Cardiac fibroblast (primary cell): ENCODE measurements around the gene GLT8D2.

Source experiments
- DNase-seq, 2 donors: peaks; one replicate each; pipeline versions ENCODE4 v3.0.0 to v3.0.0-alpha.2; 2010; ENCODE audit warnings: low read depth in 2 of 2
- H3K4me3 ChIP-seq, 2 donors: replicated peaks in 1 of 2; 1 replicate in 1 of 2; 2 replicates in 1 of 2; pipeline ENCODE4 v1.5.1; 2011; ENCODE audit warnings: low read depth in 2 of 2, low read length in 2 of 2, mild to moderate bottlenecking in 2 of 2, moderate library complexity in 1 of 2
- CTCF ChIP-seq: IDR thresholded peaks from one replicate; pipeline ENCODE4 v1.5.1; 2011; ENCODE audit warnings: low read depth, mild to moderate bottlenecking, low read length, inconsistent platforms

The GLT8D2 gene

GRCh38 chr12:103973909-103974308, 76.1 kb downstream of the GLT8D2 start:
- no peak for TF ChIP-seq CTCF
- no peak overlapping the region for H3K4me3 ChIP-seq
- DNase-seq = no peak

GRCh38 chr12:103969391-103969790, 80.6 kb downstream of the GLT8D2 start:
- no peak for TF ChIP-seq CTCF
- no peak overlapping the region for H3K4me3 ChIP-seq

GRCh38 chr12:103966736-103967135, 83.3 kb downstream of the GLT8D2 start:
- TF ChIP-seq CTCF = no peak
- DNase-seq = peak in 1 of 2 donors; percentile 25
- H3K4me3 ChIP-seq = peak overlapping the region; percentile 75 to 84

More at GRCh38 chr12:103969391-103969790, 80.6 kb downstream of the GLT8D2 start:
- peak in 1 of 2 donors; percentile 25 for DNase-seq

GRCh38 chr12:103965590-103966504, 84.1 kb downstream of the GLT8D2 start, which contains the start of gene TDG:
Gene TDG (plus strand): TSS chr12:103965872. CDS start chr12:103966038, 166 bp downstream.
- TF ChIP-seq CTCF = no peak
- DNase-seq = peak; percentile 99
- peak within 1 kb of the TSS; percentile 75 to 84 for H3K4me3 ChIP-seq

GRCh38 chr12:103965255-103965589, 84.8 kb downstream of the GLT8D2 start:
- no peak for TF ChIP-seq CTCF
- peak overlapping the region; percentile 75 to 84 for H3K4me3 ChIP-seq
- DNase-seq = no peak

GRCh38 chr12:103964805-103965204, 85.2 kb downstream of the GLT8D2 start:
- peak overlapping the region; percentile 75 to 84 for H3K4me3 ChIP-seq
- DNase-seq = no peak
- TF ChIP-seq CTCF = no peak
